ENCODE data around the gene INPP5A. TPM values are rescaled to one million over a fixed set of nuclear protein-coding genes. Genes with fewer than 3 reads are reported as not detected.

INPP5A gene
- total and polyA plus RNA-seq, 11 donors, result 38.6 to 179 (median 102) TPM

- peaks cover 0 to 3% (median 0%) of the 10 kb centered on the region in 12 donors for H3K4me1 ChIP-seq
- WGBS, 4 donors, result 96 to 97% (median 96%) methylated on average over 14 to 18 of the region's 18 CpGs
- DNase-seq (peak in 4 of 5 donors; percentile 2 to 46 (median 12)), ATAC-seq (no peak)
- no peak overlapping the region for H3K4me3 ChIP-seq
- no peaks in the 10 kb centered on the region for H3K27me3 ChIP-seq
- TF ChIP-seq POLR2A (IDR thresholded peaks at IDR 0.05), result no peak
- no peak for TF ChIP-seq CTCF (IDR thresholded peaks at IDR 0.05)
- H3K36me3 ChIP-seq, result peaks cover 0 to 57% (median 20%) of the 10 kb centered on the region in 9 donors
- intact Hi-C loops (cut with DNase I), result no loop called here
- H3K9me3 ChIP-seq, result peaks cover 0 to 8% (median 5%) of the 10 kb centered on the region in 12 donors
- no peak overlapping the region for H3K27ac ChIP-seq
Observed at GRCh38 chr10:132710746-132711612, 173.4 kb downstream of the INPP5A start.

GRCh38 chr10:132711613-132712121 lies 174.1 kb downstream of the INPP5A start:
- ATAC-seq (no peak), DNase-seq (peak in 3 of 5 donors; percentile 1 to 20 (median 19))
- peaks cover 0 to 57% (median 24%) of the 10 kb centered on the region in 9 donors for H3K36me3 ChIP-seq
- peaks cover 0 to 3% (median 0%) of the 10 kb centered on the region in 12 donors for H3K4me1 ChIP-seq
- H3K27me3 ChIP-seq, result no peaks in the 10 kb centered on the region
- no peak overlapping the region for H3K4me3 ChIP-seq
- TF ChIP-seq POLR2A (IDR thresholded peaks at IDR 0.05), result no peak
- TF ChIP-seq CTCF (IDR thresholded peaks at IDR 0.05), result no peak
- intact Hi-C loops (cut with DNase I), result no loop called here
- H3K9me3 ChIP-seq, result peaks cover 0 to 1% (median 0%) of the 10 kb centered on the region in 12 donors
- H3K27ac ChIP-seq, result no peak overlapping the region
- WGBS, 4 donors, result 92 to 96% (median 95%) methylated on average over 8 to 13 of the region's 13 CpGs

- WGBS, 4 donors, result 91 to 99% (median 97%) methylated on average over 10 of the region's 10 CpGs
- peaks cover 0 to 3% (median 0%) of the 10 kb centered on the region in 12 donors for H3K4me1 ChIP-seq
Observed at GRCh38 chr10:132712291-132712690, 174.7 kb downstream of the INPP5A start.

More at GRCh38 chr10:132712291-132712690, 174.7 kb downstream of the INPP5A start:
- ATAC-seq, result no peak
- TF ChIP-seq POLR2A (IDR thresholded peaks at IDR 0.05) (no peak), CTCF (IDR thresholded peaks at IDR 0.05) (no peak)
- H3K27ac ChIP-seq, result no peak overlapping the region
- peaks cover 0 to 55% (median 24%) of the 10 kb centered on the region in 9 donors for H3K36me3 ChIP-seq
- H3K4me3 ChIP-seq, result no peak overlapping the region
- H3K9me3 ChIP-seq, result no peaks in the 10 kb centered on the region
- DNase-seq, result peak in 3 of 5 donors; percentile 10 to 27 (median 11)
- no peaks in the 10 kb centered on the region for H3K27me3 ChIP-seq
- intact Hi-C loops (cut with DNase I), result no loop called here
